Measurements from ENCODE around the gene CALCOCO1. TPM values are rescaled to one million over a fixed set of nuclear protein-coding genes. Genes with fewer than 3 reads are reported as not detected.

Gene CALCOCO1
- total and polyA plus RNA-seq, 2 of the 8 experiments (the other 6 are each of a cell fraction or from before 2014, with no cell fraction given) = 20.3 to 39.3 TPM

- no peak for TF ChIP-seq CHD7 (IDR thresholded peaks at IDR 0.05; ENCODE audit: insufficient replicate concordance, low read length)
- no peak for TF ChIP-seq SP1 (IDR thresholded peaks at IDR 0.05; ENCODE audit: low read depth, low read length)
- TF ChIP-seq ATF2 (IDR thresholded peaks at IDR 0.05; ENCODE audit: low read length) = no peak
- TF ChIP-seq BACH1 (IDR thresholded peaks at IDR 0.05; ENCODE audit: low read length) = no peak
Observed at GRCh38 chr12:53722450-53723041, 4.7 kb downstream of the CALCOCO1 start (continued).
